ENCODE data around the gene COA1.

GRCh38 chr7:43771128-43771527 lies 41.8 kb upstream of the COA1 start:
- TF ChIP-seq CTCF (IDR thresholded peaks at IDR 0.05) (no peak), POLR2A (IDR thresholded peaks at IDR 0.05) (no peak)

Data from upper lobe of left lung (tissue), 4 donors.